ENCODE measurements around the gene SH3D19. TPM values are rescaled to one million over a fixed set of nuclear protein-coding genes. Genes with fewer than 3 reads are reported as not detected.

Gene SH3D19
- total RNA-seq, 1 experiment from 2014 or later = 29.7 TPM

- Mint-ChIP-seq H3K27ac (no peak overlapping the region), H3K4me1 (peaks cover 5 to 10% of the 10 kb centered on the region in 2 experiments; a peak in 3 of 4 replicates), H3K9me3 (no peaks in the 10 kb centered on the region), H3K4me3 (no peak overlapping the region), H3K27me3 (ENCODE audit: low read depth) (no peaks in the 10 kb centered on the region), H3K36me3 (ENCODE audit: insufficient read depth in 1 of 3, low read depth in 3 of 3) (no peaks in the 10 kb centered on the region)
- Histone ChIP-seq H2BK15ac (ENCODE audit: low read depth, low read length) (no peak overlapping the region), H2AK5ac (ENCODE audit: insufficient read length, low read length) (no peak overlapping the region), H3K4me1 (ENCODE audit: insufficient read depth, low read length) (no peaks in the 10 kb centered on the region), H2BK5ac (ENCODE audit: insufficient read length, low read length) (no peak overlapping the region), H2BK120ac (ENCODE audit: low read depth, low read length, poor library complexity, severe bottlenecking) (no peak overlapping the region), H3K79me1 (ENCODE audit: insufficient read depth, low read depth, low read length, poor library complexity, severe bottlenecking) (no peaks in the 10 kb centered on the region), H4K8ac (replicated peaks; ENCODE audit: insufficient read length, low read depth, low read length) (no peak overlapping the region), H3K14ac (ENCODE audit: insufficient read depth, low read length) (no peak overlapping the region), H3K23ac (ENCODE audit: insufficient read length, low read depth, low read length) (no peak overlapping the region), H3K9me3 (ENCODE audit: control insufficient read depth, low read depth, low read length) (no peaks in the 10 kb centered on the region), H3K9ac (ENCODE audit: extremely low read depth, insufficient read length, low read length) (no peak overlapping the region), H3K27me3 (ENCODE audit: insufficient read depth, low read length) (no peaks in the 10 kb centered on the region), H3K23me2 (ENCODE audit: insufficient read length, low read depth, low read length, poor library complexity, severe bottlenecking) (no peaks in the 10 kb centered on the region), H2AFZ (ENCODE audit: low read length) (no peak overlapping the region), H3T11ph (ENCODE audit: low read length) (no peak overlapping the region), H3K18ac (ENCODE audit: insufficient read length, low read depth, low read length) (no peak overlapping the region), H4K5ac (ENCODE audit: insufficient read length, low read depth, low read length) (no peak overlapping the region), H3K27ac (ENCODE audit: insufficient read length, low read depth, low read length) (no peak overlapping the region), H3K4me2 (ENCODE audit: insufficient read depth, insufficient read length, low read length) (no peak overlapping the region), H4K91ac (ENCODE audit: insufficient read length, low read depth, low read length) (no peak overlapping the region), H3K79me2 (ENCODE audit: insufficient read depth, low read length) (no peaks in the 10 kb centered on the region), H4K20me1 (ENCODE audit: control insufficient read depth, insufficient read depth, insufficient read length) (peaks cover 2% of the 10 kb centered on the region), H2BK20ac (ENCODE audit: low read depth, low read length, poor library complexity, severe bottlenecking) (no peak overlapping the region), H3K4ac (ENCODE audit: low read depth, low read length) (no peak overlapping the region), H3K56ac (ENCODE audit: insufficient read length, low read depth, low read length) (no peak overlapping the region), H2BK12ac (ENCODE audit: insufficient read length, low read depth, low read length) (no peak overlapping the region)
- no CpG with 5 or more reads among the region's 2 CpGs for WGBS (ENCODE audit: extremely low coverage, insufficient read length, low lambda C conversion rate)
- no peak for DNase-seq
- TF ChIP-seq CTCF (conservative IDR thresholded peaks at IDR 0.05) = no peak
These were observed 35.7 kb upstream of the SH3D19 start for GRCh38 chr4:151361126-151361525.

Data from H9 (cell line).